ENCODE results near the gene LAMA1. TPM values are rescaled to one million over a fixed set of nuclear protein-coding genes. Genes with fewer than 3 reads are reported as not detected.

Gene LAMA1
- total RNA-seq, 1 experiment from 2014 or later: not detected

GRCh38 chr18:7072593-7072992 lies 45.0 kb downstream of the LAMA1 start:
- Histone ChIP-seq H3K36me3 (ENCODE audit: insufficient read depth, low read length) (no peaks in the 10 kb centered on the region), H3K4me1 (ENCODE audit: low read length) (no peaks in the 10 kb centered on the region), H4K20me1 (ENCODE audit: insufficient read depth, low read depth, low read length) (no peaks in the 10 kb centered on the region), H3K9ac (ENCODE audit: low read length) (no peak overlapping the region), H3K79me2 (ENCODE audit: low read length) (no peaks in the 10 kb centered on the region), H3K9me3 (ENCODE audit: low read length) (no peaks in the 10 kb centered on the region), H3K27me3 (ENCODE audit: low read length) (no peaks in the 10 kb centered on the region), H3K4me3 (ENCODE audit: low read length) (no peak overlapping the region), H3K4me2 (ENCODE audit: low read depth, low read length, poor library complexity, severe bottlenecking) (no peak overlapping the region), H3K9me2 (replicated peaks; ENCODE audit: insufficient read depth, low read length) (no peaks in the 10 kb centered on the region), H3K27ac (ENCODE audit: low read length) (no peak overlapping the region), H2AFZ (ENCODE audit: low read length) (no peak overlapping the region)
- no peak for DNase-seq

- H3K4me3 ChIP-seq (ENCODE audit: low read length): no peak overlapping the region
- H3K9me3 ChIP-seq (ENCODE audit: low read length): no peaks in the 10 kb centered on the region
- H2AFZ ChIP-seq (ENCODE audit: low read length): no peak overlapping the region
- no peaks in the 10 kb centered on the region for H3K27me3 ChIP-seq (ENCODE audit: low read length)
- no peaks in the 10 kb centered on the region for H4K20me1 ChIP-seq (ENCODE audit: insufficient read depth, low read depth, low read length)
- no peaks in the 10 kb centered on the region for H3K9me2 ChIP-seq (replicated peaks; ENCODE audit: insufficient read depth, low read length)
- no peaks in the 10 kb centered on the region for H3K4me1 ChIP-seq (ENCODE audit: low read length)
- no peaks in the 10 kb centered on the region for H3K36me3 ChIP-seq (ENCODE audit: insufficient read depth, low read length)
- H3K4me2 ChIP-seq (ENCODE audit: low read depth, low read length, poor library complexity, severe bottlenecking): no peak overlapping the region
- H3K27ac ChIP-seq (ENCODE audit: low read length): no peak overlapping the region
- H3K79me2 ChIP-seq (ENCODE audit: low read length): no peaks in the 10 kb centered on the region
- H3K9ac ChIP-seq (ENCODE audit: low read length): no peak overlapping the region
- no peak for DNase-seq
Measured at GRCh38 chr18:7071600-7071999, 46.0 kb downstream of the LAMA1 start.

- Histone ChIP-seq H4K20me1 (ENCODE audit: insufficient read depth, low read depth, low read length) (no peaks in the 10 kb centered on the region), H3K79me2 (ENCODE audit: low read length) (no peaks in the 10 kb centered on the region), H3K9ac (ENCODE audit: low read length) (no peak overlapping the region), H2AFZ (ENCODE audit: low read length) (no peak overlapping the region), H3K9me2 (replicated peaks; ENCODE audit: insufficient read depth, low read length) (no peaks in the 10 kb centered on the region), H3K36me3 (ENCODE audit: insufficient read depth, low read length) (no peaks in the 10 kb centered on the region), H3K9me3 (ENCODE audit: low read length) (no peaks in the 10 kb centered on the region), H3K4me1 (ENCODE audit: low read length) (no peaks in the 10 kb centered on the region), H3K27me3 (ENCODE audit: low read length) (no peaks in the 10 kb centered on the region), H3K4me2 (ENCODE audit: low read depth, low read length, poor library complexity, severe bottlenecking) (no peak overlapping the region), H3K27ac (ENCODE audit: low read length) (no peak overlapping the region), H3K4me3 (ENCODE audit: low read length) (no peak overlapping the region)
- no peak for DNase-seq
Measured at GRCh38 chr18:7070466-7070865, 47.1 kb downstream of the LAMA1 start.

- H3K36me3 ChIP-seq (ENCODE audit: insufficient read depth, low read length): no peaks in the 10 kb centered on the region
- H4K20me1 ChIP-seq (ENCODE audit: insufficient read depth, low read depth, low read length): no peaks in the 10 kb centered on the region
- no peak overlapping the region for H3K4me2 ChIP-seq (ENCODE audit: low read depth, low read length, poor library complexity, severe bottlenecking)
- DNase-seq: no peak
- H3K4me1 ChIP-seq (ENCODE audit: low read length): no peaks in the 10 kb centered on the region
- no peaks in the 10 kb centered on the region for H3K9me2 ChIP-seq (replicated peaks; ENCODE audit: insufficient read depth, low read length)
- no peaks in the 10 kb centered on the region for H3K79me2 ChIP-seq (ENCODE audit: low read length)
- no peak overlapping the region for H3K9ac ChIP-seq (ENCODE audit: low read length)
- H3K9me3 ChIP-seq (ENCODE audit: low read length): no peaks in the 10 kb centered on the region
- H3K4me3 ChIP-seq (ENCODE audit: low read length): no peak overlapping the region
- H3K27ac ChIP-seq (ENCODE audit: low read length): no peak overlapping the region
- H3K27me3 ChIP-seq (ENCODE audit: low read length): no peaks in the 10 kb centered on the region
- no peak overlapping the region for H2AFZ ChIP-seq (ENCODE audit: low read length)
Measured at GRCh38 chr18:7068871-7069590, 48.6 kb downstream of the LAMA1 start.

- no peak overlapping the region for H3K27ac ChIP-seq (ENCODE audit: low read length)
- DNase-seq: no peak
- H3K9me3 ChIP-seq (ENCODE audit: low read length): no peaks in the 10 kb centered on the region
- no peak overlapping the region for H3K9ac ChIP-seq (ENCODE audit: low read length)
- H3K4me1 ChIP-seq (ENCODE audit: low read length): no peaks in the 10 kb centered on the region
- no peak overlapping the region for H3K4me2 ChIP-seq (ENCODE audit: low read depth, low read length, poor library complexity, severe bottlenecking)
- no peaks in the 10 kb centered on the region for H4K20me1 ChIP-seq (ENCODE audit: insufficient read depth, low read depth, low read length)
- no peaks in the 10 kb centered on the region for H3K9me2 ChIP-seq (replicated peaks; ENCODE audit: insufficient read depth, low read length)
- no peaks in the 10 kb centered on the region for H3K36me3 ChIP-seq (ENCODE audit: insufficient read depth, low read length)
- H3K4me3 ChIP-seq (ENCODE audit: low read length): no peak overlapping the region
- H3K79me2 ChIP-seq (ENCODE audit: low read length): no peaks in the 10 kb centered on the region
- no peak overlapping the region for H2AFZ ChIP-seq (ENCODE audit: low read length)
- H3K27me3 ChIP-seq (ENCODE audit: low read length): no peaks in the 10 kb centered on the region
Measured at GRCh38 chr18:7066965-7067555, 50.5 kb downstream of the LAMA1 start.

- Histone ChIP-seq H3K27ac (ENCODE audit: low read length) (no peak overlapping the region), H3K36me3 (ENCODE audit: insufficient read depth, low read length) (no peaks in the 10 kb centered on the region), H4K20me1 (ENCODE audit: insufficient read depth, low read depth, low read length) (no peaks in the 10 kb centered on the region), H3K9me3 (ENCODE audit: low read length) (no peaks in the 10 kb centered on the region), H3K4me3 (ENCODE audit: low read length) (no peak overlapping the region), H3K4me1 (ENCODE audit: low read length) (no peaks in the 10 kb centered on the region), H3K4me2 (ENCODE audit: low read depth, low read length, poor library complexity, severe bottlenecking) (no peak overlapping the region), H3K27me3 (ENCODE audit: low read length) (no peaks in the 10 kb centered on the region), H2AFZ (ENCODE audit: low read length) (no peak overlapping the region), H3K9ac (ENCODE audit: low read length) (no peak overlapping the region), H3K9me2 (replicated peaks; ENCODE audit: insufficient read depth, low read length) (no peaks in the 10 kb centered on the region), H3K79me2 (ENCODE audit: low read length) (no peaks in the 10 kb centered on the region)
- no peak for DNase-seq
Measured at GRCh38 chr18:7065736-7066135, 51.9 kb downstream of the LAMA1 start.

- no peak overlapping the region for H3K4me3 ChIP-seq (ENCODE audit: low read length)
- H3K79me2 ChIP-seq (ENCODE audit: low read length): no peaks in the 10 kb centered on the region
- no peaks in the 10 kb centered on the region for H4K20me1 ChIP-seq (ENCODE audit: insufficient read depth, low read depth, low read length)
- H3K9me3 ChIP-seq (ENCODE audit: low read length): no peaks in the 10 kb centered on the region
- H3K36me3 ChIP-seq (ENCODE audit: insufficient read depth, low read length): no peaks in the 10 kb centered on the region
- no peak overlapping the region for H3K9ac ChIP-seq (ENCODE audit: low read length)
- H3K4me2 ChIP-seq (ENCODE audit: low read depth, low read length, poor library complexity, severe bottlenecking): no peak overlapping the region
- no peaks in the 10 kb centered on the region for H3K4me1 ChIP-seq (ENCODE audit: low read length)
- H3K9me2 ChIP-seq (replicated peaks; ENCODE audit: insufficient read depth, low read length): no peaks in the 10 kb centered on the region
- DNase-seq: no peak
- no peaks in the 10 kb centered on the region for H3K27me3 ChIP-seq (ENCODE audit: low read length)
- no peak overlapping the region for H3K27ac ChIP-seq (ENCODE audit: low read length)
- no peak overlapping the region for H2AFZ ChIP-seq (ENCODE audit: low read length)
Measured at GRCh38 chr18:7064346-7064745, 53.3 kb downstream of the LAMA1 start.

GRCh38 chr18:7062811-7063210 lies 54.8 kb downstream of the LAMA1 start:
- H3K4me1 ChIP-seq (ENCODE audit: low read length): no peaks in the 10 kb centered on the region
- H3K4me3 ChIP-seq (ENCODE audit: low read length): no peak overlapping the region
- no peak overlapping the region for H3K4me2 ChIP-seq (ENCODE audit: low read depth, low read length, poor library complexity, severe bottlenecking)
- no peaks in the 10 kb centered on the region for H3K27me3 ChIP-seq (ENCODE audit: low read length)
- H2AFZ ChIP-seq (ENCODE audit: low read length): no peak overlapping the region
- no peaks in the 10 kb centered on the region for H3K79me2 ChIP-seq (ENCODE audit: low read length)
- no peak for DNase-seq
- no peaks in the 10 kb centered on the region for H4K20me1 ChIP-seq (ENCODE audit: insufficient read depth, low read depth, low read length)
- H3K36me3 ChIP-seq (ENCODE audit: insufficient read depth, low read length): no peaks in the 10 kb centered on the region
- no peaks in the 10 kb centered on the region for H3K9me3 ChIP-seq (ENCODE audit: low read length)
- no peaks in the 10 kb centered on the region for H3K9me2 ChIP-seq (replicated peaks; ENCODE audit: insufficient read depth, low read length)
- no peak overlapping the region for H3K9ac ChIP-seq (ENCODE audit: low read length)
- no peak overlapping the region for H3K27ac ChIP-seq (ENCODE audit: low read length)

Measured in Karpas-422 (cell line).